Stimulated activated CD8-positive, alpha-beta memory T cell treated with anti-CD3 and anti-CD28 coated beads, Interleukin-7, amount 100 ng/mL, for 24 hours (primary cell): ENCODE data around the gene BGN.

Experiments used
- DNase-seq: peaks from one replicate; pipeline ENCODE4 v3.0.0-alpha.2; 2020; ENCODE audit warnings: low read depth

Gene BGN

GRCh38 chrX:153482376-153483015, 12.3 kb upstream of the BGN start:
- no peak for DNase-seq

GRCh38 chrX:153485396-153486080, 9.2 kb upstream of the BGN start:
- no peak for DNase-seq

- no peak for DNase-seq
These were observed 8.6 kb upstream of the BGN start for GRCh38 chrX:153486171-153486570.

GRCh38 chrX:153487590-153488071, 7.1 kb upstream of the BGN start:
- no peak for DNase-seq

GRCh38 chrX:153488231-153488914, 6.4 kb upstream of the BGN start:
- DNase-seq, result no peak

- no peak for DNase-seq
These were observed 4.4 kb upstream of the BGN start for GRCh38 chrX:153490217-153490930.

- no peak for DNase-seq
These were observed 3.3 kb upstream of the BGN start for GRCh38 chrX:153491351-153491914.

- no peak for DNase-seq
These were observed 2.9 kb upstream of the BGN start for GRCh38 chrX:153491918-153492317.

GRCh38 chrX:153492543-153492942, 2.2 kb upstream of the BGN start:
- DNase-seq, result no peak

GRCh38 chrX:153493085-153493484, 1.7 kb upstream of the BGN start:
- no peak for DNase-seq

- DNase-seq, result no peak
These were observed 719 bp upstream of the BGN start for GRCh38 chrX:153494061-153494460.

- DNase-seq, result no peak
These were observed 577 bp downstream of the BGN start for GRCh38 chrX:153495362-153495751.

GRCh38 chrX:153495903-153496589, 1.3 kb downstream of the BGN start:
- DNase-seq, result no peak

- DNase-seq, result no peak
These were observed 1.8 kb downstream of the BGN start for GRCh38 chrX:153496590-153496959.

- no peak for DNase-seq
These were observed 3.7 kb downstream of the BGN start for GRCh38 chrX:153498453-153498852.

- DNase-seq, result no peak
These were observed 4.6 kb downstream of the BGN start for GRCh38 chrX:153499341-153499740.

GRCh38 chrX:153499876-153500275, 5.1 kb downstream of the BGN start:
- no peak for DNase-seq

- no peak for DNase-seq
These were observed 6.0 kb downstream of the BGN start for GRCh38 chrX:153500676-153501280.

- DNase-seq, result no peak
These were observed 6.8 kb downstream of the BGN start for GRCh38 chrX:153501530-153501929.

- no peak for DNase-seq
These were observed 7.4 kb downstream of the BGN start for GRCh38 chrX:153502131-153502530.

GRCh38 chrX:153502796-153503195, 8.0 kb downstream of the BGN start:
- DNase-seq, result no peak
